ENCODE measurements around the gene MGRN1. TPM values are rescaled to one million over a fixed set of nuclear protein-coding genes. Genes with fewer than 3 reads are reported as not detected.

The MGRN1 gene
- total and polyA plus RNA-seq, 2 of the 13 experiments (the other 11 are each of a cell fraction or from before 2014, with no cell fraction given): 11.9 to 12.6 TPM

- H3K27me3 ChIP-seq (ENCODE audit: control insufficient read depth in 1 of 2, insufficient read depth in 2 of 2, low read length in 2 of 2): peaks cover 4 to 55% of the 10 kb centered on the region in 2 experiments; a peak in 4 of 5 replicates
- ChIA-PET POLR2A (no interaction called here), CTCF (ENCODE audit: low intra/inter-chr PET ratio, low total read pairs) (no interaction called here)
- no peak overlapping the region for H3K4me2 ChIP-seq (ENCODE audit: low read depth, low read length)
- peaks cover 0 to under 1% of the 10 kb centered on the region in 2 experiments; a peak in 1 of 5 replicates for H3K36me3 ChIP-seq (replicated peaks in 1 of 2; ENCODE audit: control insufficient read depth in 1 of 2, insufficient read depth in 2 of 2, low read length in 2 of 2)
- no peak overlapping the region for H2AFZ ChIP-seq (ENCODE audit: low read length)
- H4K20me1 ChIP-seq (ENCODE audit: insufficient read depth, low read length): no peaks in the 10 kb centered on the region
- in situ Hi-C loops (cut with HindIII; ENCODE audit: extremely low pct_ligation_motif_present, low pct_unique_long_range_greater_than_20kb) (no loop called here), intact Hi-C loops (cut with micrococcal nuclease; ENCODE audit: unreplicated experiment) (no loop called here)
- no peak for FAIRE-seq
- H3K9ac ChIP-seq (ENCODE audit: insufficient read depth, low read depth, low read length): no peak overlapping the region
- WGBS (ENCODE audit: low lambda C conversion rate): no CpG with 5 or more reads among the region's 8 CpGs
- no peak for DNase-seq (ENCODE audit: low spot score)
- no peaks in the 10 kb centered on the region for H3K9me3 ChIP-seq (ENCODE audit: low read length)
- peaks cover 33% of the 10 kb centered on the region for H3K4me1 ChIP-seq (ENCODE audit: insufficient read depth, low read length)
- TF ChIP-seq TOPORS (CRISPR knock-in tag; IDR thresholded peaks at IDR 0.05) (no peak), ZNF546 (CRISPR knock-in tag; conservative IDR thresholded peaks at IDR 0.05) (no peak), NBN (conservative IDR thresholded peaks at IDR 0.05) (no peak), ZMYM3 (CRISPR knock-in tag; IDR thresholded peaks at IDR 0.05) (no peak), PATZ1 (CRISPR knock-in tag; IDR thresholded peaks at IDR 0.05) (peak; percentile 29; the same call in 1 of the 2 replicates)
- BruUV-seq (replicated peaks): no TSS peak
- ATAC-seq: no peak; the same call in 2 of the 3 replicates
- H3K79me2 ChIP-seq (ENCODE audit: insufficient read depth, low read length): no peaks in the 10 kb centered on the region
- H3K4me3 ChIP-seq (replicated peaks in 1 of 3; ENCODE audit: insufficient read depth in 1 of 3, low read depth in 2 of 3, low read length in 3 of 3): no peak overlapping the region
- H3K27ac ChIP-seq (ENCODE audit: extremely low read length, insufficient read depth, low read length): no peak overlapping the region
Observed at GRCh38 chr16:4602331-4602730, 22.3 kb upstream of the MGRN1 start.

GRCh38 chr16:4603624-4604170 is 20.9 kb upstream of the MGRN1 start:
- Histone ChIP-seq H3K4me1 (ENCODE audit: insufficient read depth, low read length) (peaks cover 33% of the 10 kb centered on the region), H3K27ac (ENCODE audit: extremely low read length, insufficient read depth, low read length) (no peak overlapping the region), H3K79me2 (ENCODE audit: insufficient read depth, low read length) (no peaks in the 10 kb centered on the region), H3K27me3 (ENCODE audit: control insufficient read depth in 1 of 2, insufficient read depth in 2 of 2, low read length in 2 of 2) (peaks cover 4 to 42% of the 10 kb centered on the region in 2 experiments; a peak in 4 of 5 replicates), H3K9me3 (ENCODE audit: low read length) (no peaks in the 10 kb centered on the region), H3K9ac (ENCODE audit: insufficient read depth, low read depth, low read length) (no peak overlapping the region), H3K4me2 (ENCODE audit: low read depth, low read length) (no peak overlapping the region), H4K20me1 (ENCODE audit: insufficient read depth, low read length) (no peaks in the 10 kb centered on the region), H3K36me3 (replicated peaks in 1 of 2; ENCODE audit: control insufficient read depth in 1 of 2, insufficient read depth in 2 of 2, low read length in 2 of 2) (peaks cover 3 to 11% of the 10 kb centered on the region in 2 experiments; a peak in 2 of 5 replicates), H3K4me3 (replicated peaks in 1 of 3; ENCODE audit: insufficient read depth in 1 of 3, low read depth in 2 of 3, low read length in 3 of 3) (no peak overlapping the region), H2AFZ (ENCODE audit: low read length) (no peak overlapping the region)
- POLR2A ChIA-PET: no interaction called here
- CTCF ChIA-PET (ENCODE audit: low intra/inter-chr PET ratio, low total read pairs): no interaction called here
- no TSS peak for BruUV-seq (replicated peaks)
- WGBS (ENCODE audit: low lambda C conversion rate): 19% methylated on average over 7 of the region's 13 CpGs
- intact Hi-C loops (cut with micrococcal nuclease; ENCODE audit: unreplicated experiment) (no loop called here), in situ Hi-C loops (cut with HindIII; ENCODE audit: extremely low pct_ligation_motif_present, low pct_unique_long_range_greater_than_20kb) (no loop called here)
- FAIRE-seq (no peak), ATAC-seq (peak; percentile 13), DNase-seq (ENCODE audit: low spot score) (no peak)
- TF ChIP-seq FOXK1 (CRISPR knock-in tag; IDR thresholded peaks at IDR 0.05; ENCODE audit: borderline replicate concordance, low read depth): no peak
- no peak for TF ChIP-seq ATF4 (CRISPR knock-in tag; IDR thresholded peaks at IDR 0.05)

Measured in HepG2 (cell line).